ENCODE data around the gene RCE1.

- TF ChIP-seq EZH2 (IDR thresholded peaks at IDR 0.05; ENCODE audit: borderline replicate concordance): no peak
- TF ChIP-seq EZH2phosphoT487 (IDR thresholded peaks at IDR 0.05; ENCODE audit: low read depth, severe bottlenecking, unreplicated experiment): no peak
Observed at GRCh38 chr11:66854729-66855211, 11.5 kb downstream of the RCE1 start.
